ENCODE measurements around the gene MACC1. TPM values are rescaled to one million over a fixed set of nuclear protein-coding genes. Genes with fewer than 3 reads are reported as not detected.
"Not testable (repeated sequence)": the region's sequence is repeated elsewhere in the genome, so short reads cannot be mapped to it uniquely, and the experiment has no call there.

The MACC1 gene
- total RNA-seq, 2 experiments from 2014 or later: 1.5 to 2.7 TPM

- no peaks in the 10 kb centered on the region for H3K36me3 Mint-ChIP-seq
- H3K4me1 Mint-ChIP-seq: no peaks in the 10 kb centered on the region
- H3K27ac Mint-ChIP-seq: no peak overlapping the region
- DNase-seq (no peak), ATAC-seq (no peak)
- no peaks in the 10 kb centered on the region for H3K9me3 Mint-ChIP-seq (ENCODE audit: low read depth)
- no peaks in the 10 kb centered on the region for H3K27me3 Mint-ChIP-seq
- CTCF ChIA-PET: no interaction called here
- no peak overlapping the region for H3K4me3 Mint-ChIP-seq
Observed at GRCh38 chr7:20133803-20134202, 83.4 kb downstream of the MACC1 start.

GRCh38 chr7:20132585-20132984 lies 84.6 kb downstream of the MACC1 start:
- Mint-ChIP-seq H3K27ac (no peak overlapping the region), H3K4me1 (no peaks in the 10 kb centered on the region), H3K36me3 (no peaks in the 10 kb centered on the region), H3K9me3 (ENCODE audit: low read depth) (no peaks in the 10 kb centered on the region), H3K4me3 (no peak overlapping the region), H3K27me3 (no peaks in the 10 kb centered on the region)
- DNase-seq: no peak
- CTCF ChIA-PET: no interaction called here
- ATAC-seq: no peak

GRCh38 chr7:20131776-20132175 lies 85.4 kb downstream of the MACC1 start:
- H3K9me3 Mint-ChIP-seq (ENCODE audit: low read depth): no peaks in the 10 kb centered on the region
- no peaks in the 10 kb centered on the region for H3K4me1 Mint-ChIP-seq
- H3K36me3 Mint-ChIP-seq: no peaks in the 10 kb centered on the region
- DNase-seq (no peak), ATAC-seq (no peak)
- CTCF ChIA-PET: no interaction called here
- H3K27ac Mint-ChIP-seq: no peak overlapping the region
- H3K27me3 Mint-ChIP-seq: no peaks in the 10 kb centered on the region
- H3K4me3 Mint-ChIP-seq: no peak overlapping the region

- Mint-ChIP-seq H3K4me3 (no peak overlapping the region), H3K36me3 (no peaks in the 10 kb centered on the region), H3K27ac (no peak overlapping the region), H3K27me3 (no peaks in the 10 kb centered on the region), H3K9me3 (ENCODE audit: low read depth) (no peaks in the 10 kb centered on the region), H3K4me1 (no peaks in the 10 kb centered on the region)
- DNase-seq (no peak), ATAC-seq (no peak)
- CTCF ChIA-PET: no interaction called here
Observed at GRCh38 chr7:20129920-20130319, 87.3 kb downstream of the MACC1 start.

GRCh38 chr7:20128001-20128400 lies 89.2 kb downstream of the MACC1 start:
- CTCF ChIA-PET: no interaction called here

GRCh38 chr7:20126060-20126459 lies 91.1 kb downstream of the MACC1 start:
- ATAC-seq; H3K9me3 Mint-ChIP-seq (ENCODE audit: low read depth); DNase-seq; CTCF ChIA-PET; H3K4me3 Mint-ChIP-seq; H3K27me3 Mint-ChIP-seq; H3K27ac Mint-ChIP-seq; H3K36me3 Mint-ChIP-seq; H3K4me1 Mint-ChIP-seq: not testable (repeated sequence)

More at GRCh38 chr7:20128001-20128400, 89.2 kb downstream of the MACC1 start:
- Mint-ChIP-seq H3K4me3 (no peak overlapping the region), H3K9me3 (ENCODE audit: low read depth) (no peaks in the 10 kb centered on the region), H3K4me1 (no peaks in the 10 kb centered on the region), H3K27ac (no peak overlapping the region), H3K36me3 (no peaks in the 10 kb centered on the region), H3K27me3 (no peaks in the 10 kb centered on the region)
- ATAC-seq (no peak), DNase-seq (no peak)

GRCh38 chr7:20124087-20124486 lies 93.1 kb downstream of the MACC1 start:
- H3K36me3 Mint-ChIP-seq; DNase-seq; ATAC-seq; H3K4me1 Mint-ChIP-seq; H3K27me3 Mint-ChIP-seq; H3K4me3 Mint-ChIP-seq; CTCF ChIA-PET; H3K27ac Mint-ChIP-seq; H3K9me3 Mint-ChIP-seq (ENCODE audit: low read depth): not testable (repeated sequence)

GRCh38 chr7:20122653-20123316 lies 94.4 kb downstream of the MACC1 start:
- DNase-seq; H3K27ac Mint-ChIP-seq; H3K27me3 Mint-ChIP-seq; H3K9me3 Mint-ChIP-seq (ENCODE audit: low read depth); H3K4me3 Mint-ChIP-seq; H3K4me1 Mint-ChIP-seq; CTCF ChIA-PET; H3K36me3 Mint-ChIP-seq; ATAC-seq: not testable (repeated sequence)

GRCh38 chr7:20122073-20122472 lies 95.1 kb downstream of the MACC1 start:
- CTCF ChIA-PET: no interaction called here
- no peak for DNase-seq
- Mint-ChIP-seq H3K27ac (no peak overlapping the region), H3K27me3 (no peaks in the 10 kb centered on the region), H3K9me3 (ENCODE audit: low read depth) (no peaks in the 10 kb centered on the region), H3K4me1 (no peaks in the 10 kb centered on the region), H3K36me3 (no peaks in the 10 kb centered on the region), H3K4me3 (no peak overlapping the region)
- ATAC-seq: no peak

GRCh38 chr7:20121404-20121803 lies 95.8 kb downstream of the MACC1 start:
- no peaks in the 10 kb centered on the region for H3K27me3 Mint-ChIP-seq
- DNase-seq (no peak), ATAC-seq (no peak)
- H3K36me3 Mint-ChIP-seq: no peaks in the 10 kb centered on the region
- H3K4me3 Mint-ChIP-seq: no peak overlapping the region
- CTCF ChIA-PET: no interaction called here
- no peak overlapping the region for H3K27ac Mint-ChIP-seq
- no peaks in the 10 kb centered on the region for H3K9me3 Mint-ChIP-seq (ENCODE audit: low read depth)
- no peaks in the 10 kb centered on the region for H3K4me1 Mint-ChIP-seq

GRCh38 chr7:20120611-20121168 lies 96.5 kb downstream of the MACC1 start:
- DNase-seq; H3K27me3 Mint-ChIP-seq; CTCF ChIA-PET; H3K4me3 Mint-ChIP-seq; ATAC-seq; H3K36me3 Mint-ChIP-seq; H3K4me1 Mint-ChIP-seq; H3K27ac Mint-ChIP-seq; H3K9me3 Mint-ChIP-seq (ENCODE audit: low read depth): not testable (repeated sequence)

- H3K36me3 Mint-ChIP-seq: no peaks in the 10 kb centered on the region
Observed at GRCh38 chr7:20116869-20117268, 100.3 kb downstream of the MACC1 start.

GRCh38 chr7:20114468-20114867 lies 102.7 kb downstream of the MACC1 start:
- no peak for DNase-seq
- H3K4me3 Mint-ChIP-seq: no peak overlapping the region

More at GRCh38 chr7:20116869-20117268, 100.3 kb downstream of the MACC1 start:
- Mint-ChIP-seq H3K27ac (no peak overlapping the region), H3K4me1 (peaks cover 14% of the 10 kb centered on the region), H3K27me3 (no peaks in the 10 kb centered on the region), H3K9me3 (ENCODE audit: low read depth) (no peaks in the 10 kb centered on the region), H3K4me3 (no peak overlapping the region)
- CTCF ChIA-PET: no interaction called here
- DNase-seq: no peak
- ATAC-seq: no peak

GRCh38 chr7:20113427-20114027 lies 103.7 kb downstream of the MACC1 start:
- peaks cover 17% of the 10 kb centered on the region for H3K4me1 Mint-ChIP-seq
- H3K27me3 Mint-ChIP-seq: no peaks in the 10 kb centered on the region
- no peaks in the 10 kb centered on the region for H3K36me3 Mint-ChIP-seq
- H3K9me3 Mint-ChIP-seq (ENCODE audit: low read depth): no peaks in the 10 kb centered on the region
- CTCF ChIA-PET: interaction anchor here (1.5 kb wide), 1 partner anchor 59 kb away, joined by 3 read pairs; no protein-coding TSS in a partner anchor
- DNase-seq: no peak
- ATAC-seq: no peak
- H3K4me3 Mint-ChIP-seq: no peak overlapping the region
- H3K27ac Mint-ChIP-seq: no peak overlapping the region

More at GRCh38 chr7:20114468-20114867, 102.7 kb downstream of the MACC1 start:
- ATAC-seq: peak; percentile 42
- CTCF ChIA-PET: no interaction called here
- Mint-ChIP-seq H3K9me3 (ENCODE audit: low read depth) (no peaks in the 10 kb centered on the region), H3K27me3 (no peaks in the 10 kb centered on the region), H3K36me3 (no peaks in the 10 kb centered on the region), H3K27ac (no peak overlapping the region), H3K4me1 (peaks cover 17% of the 10 kb centered on the region)
